ENCODE measurements around the gene EPHA3. TPM values are rescaled to one million over a fixed set of nuclear protein-coding genes. Genes with fewer than 3 reads are reported as not detected.

Gene EPHA3
- total RNA-seq, 6 donors from 2014 or later = 0.46 to 3.9 (median 0.79) TPM; not detected in 1

GRCh38 chr3:89101251-89101650, 6.2 kb upstream of the EPHA3 start:
- Histone ChIP-seq H3K4me3 (no peak overlapping the region), H3K27me3 (no peaks in the 10 kb centered on the region), H3K27ac (no peak overlapping the region), H3K36me3 (no peaks in the 10 kb centered on the region), H3K4me1 (no peaks in the 10 kb centered on the region), H3K9me3 (no peaks in the 10 kb centered on the region)
- DNase-seq (no peak), ATAC-seq (ENCODE audit: low FRiP score in 2 of 2) (no peak)
- TF ChIP-seq EP300 (IDR thresholded peaks at IDR 0.05) (no peak), CTCF (IDR thresholded peaks at IDR 0.05) (no peak), POLR2A (IDR thresholded peaks at IDR 0.05) (no peak), POLR2AphosphoS5 (IDR thresholded peaks at IDR 0.05) (no peak)

- TF ChIP-seq POLR2AphosphoS5 (IDR thresholded peaks at IDR 0.05) (no peak), POLR2A (IDR thresholded peaks at IDR 0.05) (no peak), CTCF (IDR thresholded peaks at IDR 0.05) (no peak), EP300 (IDR thresholded peaks at IDR 0.05) (no peak)
- ATAC-seq (ENCODE audit: low FRiP score in 2 of 2) (no peak), DNase-seq (no peak)
- Histone ChIP-seq H3K27ac (no peak overlapping the region), H3K4me1 (no peaks in the 10 kb centered on the region), H3K4me3 (no peak overlapping the region), H3K27me3 (peaks cover 0 to 4% (median 0%) of the 10 kb centered on the region in 4 donors), H3K9me3 (no peaks in the 10 kb centered on the region), H3K36me3 (no peaks in the 10 kb centered on the region)
- 94% methylated on average over 1 of the region's 1 CpG for WGBS, 2 donors
Observed at GRCh38 chr3:89101921-89102320, 5.5 kb upstream of the EPHA3 start.

GRCh38 chr3:89104499-89104898, 2.9 kb upstream of the EPHA3 start:
- H3K4me1 ChIP-seq = peaks cover 0 to 12% (median 5%) of the 10 kb centered on the region in 4 donors
- no peaks in the 10 kb centered on the region for H3K9me3 ChIP-seq
- TF ChIP-seq EP300 (IDR thresholded peaks at IDR 0.05) (no peak), POLR2A (IDR thresholded peaks at IDR 0.05) (no peak), CTCF (IDR thresholded peaks at IDR 0.05) (no peak)
- ATAC-seq (ENCODE audit: low FRiP score in 2 of 2) (no peak), DNase-seq (no peak)
- H3K4me3 ChIP-seq = no peak overlapping the region
- 56 to 66% methylated on average over 3 of the region's 3 CpGs for WGBS, 2 donors
- no peaks in the 10 kb centered on the region for H3K36me3 ChIP-seq
- peaks cover 0 to 8% (median 0%) of the 10 kb centered on the region in 4 donors for H3K27me3 ChIP-seq
- no peak overlapping the region for H3K27ac ChIP-seq

GRCh38 chr3:89105503-89105902, 1.9 kb upstream of the EPHA3 start:
- Histone ChIP-seq H3K27ac (no peak overlapping the region), H3K36me3 (no peaks in the 10 kb centered on the region), H3K27me3 (peaks cover 0 to 8% (median 0%) of the 10 kb centered on the region in 4 donors), H3K9me3 (no peaks in the 10 kb centered on the region), H3K4me3 (no peak overlapping the region), H3K4me1 (peaks cover 0 to 12% (median 5%) of the 10 kb centered on the region in 4 donors)
- DNase-seq = no peak
- no peak for TF ChIP-seq POLR2AphosphoS5 (IDR thresholded peaks at IDR 0.05)
- no peak for TF ChIP-seq EP300 (IDR thresholded peaks at IDR 0.05)
- no peak for TF ChIP-seq CTCF (IDR thresholded peaks at IDR 0.05)
- no peak for TF ChIP-seq POLR2A (IDR thresholded peaks at IDR 0.05)
- ATAC-seq (ENCODE audit: low FRiP score in 2 of 2) = no peak
- WGBS, 2 donors = 88% methylated on average over 1 of the region's 1 CpG

- 27 to 36% methylated on average over 5 of the region's 5 CpGs for WGBS, 2 donors
Observed at GRCh38 chr3:89108291-89108550, 800 bp downstream of the EPHA3 start.

More at GRCh38 chr3:89108291-89108550, 800 bp downstream of the EPHA3 start:
- Histone ChIP-seq H3K4me3 (peak overlapping the region in 3 of 4 donors; percentile 23 to 40 (median 39)), H3K27me3 (peaks cover 0 to 8% (median 0%) of the 10 kb centered on the region in 4 donors), H3K27ac (no peak overlapping the region), H3K4me1 (peaks cover 0 to 12% (median 5%) of the 10 kb centered on the region in 4 donors), H3K9me3 (no peaks in the 10 kb centered on the region), H3K36me3 (no peaks in the 10 kb centered on the region)
- no peak for DNase-seq
- no peak for ATAC-seq (ENCODE audit: low FRiP score in 2 of 2)
- TF ChIP-seq POLR2A (IDR thresholded peaks at IDR 0.05) (no peak), CTCF (IDR thresholded peaks at IDR 0.05) (no peak), EP300 (IDR thresholded peaks at IDR 0.05) (no peak), POLR2AphosphoS5 (IDR thresholded peaks at IDR 0.05) (no peak)
